Measurements from ENCODE around the gene NDFIP2. TPM values are rescaled to one million over a fixed set of nuclear protein-coding genes. Genes with fewer than 3 reads are reported as not detected.

NDFIP2 gene
- total and polyA plus RNA-seq, 10 of the 15 experiments (the other 5 are each of a cell fraction or from before 2014, with no cell fraction given): 17.9 to 57.2 (median 30.6) TPM

GRCh38 chr13:79485014-79485811, 4.3 kb downstream of the NDFIP2 start (continued):
- TF ChIP-seq, protein P1, sequence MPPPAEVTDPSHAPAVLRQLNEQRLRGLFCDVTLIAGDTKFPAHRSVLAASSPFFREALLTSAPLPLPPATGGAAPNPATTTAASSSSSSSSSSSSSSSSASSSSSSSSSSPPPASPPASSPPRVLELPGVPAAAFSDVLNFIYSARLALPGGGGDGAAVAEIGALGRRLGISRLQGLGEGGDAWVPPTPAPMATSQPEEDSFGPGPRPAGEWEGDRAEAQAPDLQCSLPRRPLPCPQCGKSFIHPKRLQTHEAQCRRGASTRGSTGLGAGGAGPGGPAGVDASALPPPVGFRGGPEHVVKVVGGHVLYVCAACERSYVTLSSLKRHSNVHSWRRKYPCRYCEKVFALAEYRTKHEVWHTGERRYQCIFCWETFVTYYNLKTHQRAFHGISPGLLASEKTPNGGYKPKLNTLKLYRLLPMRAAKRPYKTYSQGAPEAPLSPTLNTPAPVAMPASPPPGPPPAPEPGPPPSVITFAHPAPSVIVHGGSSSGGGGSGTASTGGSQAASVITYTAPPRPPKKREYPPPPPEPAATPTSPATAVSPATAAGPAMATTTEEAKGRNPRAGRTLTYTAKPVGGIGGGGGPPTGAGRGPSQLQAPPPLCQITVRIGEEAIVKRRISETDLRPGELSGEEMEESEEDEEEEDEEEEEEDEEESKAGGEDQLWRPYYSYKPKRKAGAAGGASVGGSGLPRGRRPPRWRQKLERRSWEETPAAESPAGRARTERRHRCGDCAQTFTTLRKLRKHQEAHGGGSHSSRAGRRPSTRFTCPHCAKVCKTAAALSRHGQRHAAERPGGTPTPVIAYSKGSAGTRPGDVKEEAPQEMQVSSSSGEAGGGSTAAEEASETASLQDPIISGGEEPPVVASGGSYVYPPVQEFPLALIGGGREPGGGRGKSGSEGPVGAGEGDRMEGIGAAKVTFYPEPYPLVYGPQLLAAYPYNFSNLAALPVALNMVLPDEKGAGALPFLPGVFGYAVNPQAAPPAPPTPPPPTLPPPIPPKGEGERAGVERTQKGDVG (CRISPR knock-in tag; IDR thresholded peaks at IDR 0.05): no peak
- TF ChIP-seq, protein P2, sequence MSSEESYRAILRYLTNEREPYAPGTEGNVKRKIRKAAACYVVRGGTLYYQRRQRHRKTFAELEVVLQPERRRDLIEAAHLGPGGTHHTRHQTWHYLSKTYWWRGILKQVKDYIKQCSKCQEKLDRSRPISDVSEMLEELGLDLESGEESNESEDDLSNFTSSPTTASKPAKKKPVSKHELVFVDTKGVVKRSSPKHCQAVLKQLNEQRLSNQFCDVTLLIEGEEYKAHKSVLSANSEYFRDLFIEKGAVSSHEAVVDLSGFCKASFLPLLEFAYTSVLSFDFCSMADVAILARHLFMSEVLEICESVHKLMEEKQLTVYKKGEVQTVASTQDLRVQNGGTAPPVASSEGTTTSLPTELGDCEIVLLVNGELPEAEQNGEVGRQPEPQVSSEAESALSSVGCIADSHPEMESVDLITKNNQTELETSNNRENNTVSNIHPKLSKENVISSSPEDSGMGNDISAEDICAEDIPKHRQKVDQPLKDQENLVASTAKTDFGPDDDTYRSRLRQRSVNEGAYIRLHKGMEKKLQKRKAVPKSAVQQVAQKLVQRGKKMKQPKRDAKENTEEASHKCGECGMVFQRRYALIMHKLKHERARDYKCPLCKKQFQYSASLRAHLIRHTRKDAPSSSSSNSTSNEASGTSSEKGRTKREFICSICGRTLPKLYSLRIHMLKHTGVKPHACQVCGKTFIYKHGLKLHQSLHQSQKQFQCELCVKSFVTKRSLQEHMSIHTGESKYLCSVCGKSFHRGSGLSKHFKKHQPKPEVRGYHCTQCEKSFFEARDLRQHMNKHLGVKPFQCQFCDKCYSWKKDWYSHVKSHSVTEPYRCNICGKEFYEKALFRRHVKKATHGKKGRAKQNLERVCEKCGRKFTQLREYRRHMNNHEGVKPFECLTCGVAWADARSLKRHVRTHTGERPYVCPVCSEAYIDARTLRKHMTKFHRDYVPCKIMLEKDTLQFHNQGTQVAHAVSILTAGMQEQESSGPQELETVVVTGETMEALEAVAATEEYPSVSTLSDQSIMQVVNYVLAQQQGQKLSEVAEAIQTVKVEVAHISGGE (CRISPR knock-in tag; IDR thresholded peaks at IDR 0.05): no peak
- no peak for TF ChIP-seq HDAC2 (IDR thresholded peaks at IDR 0.05)
